ENCODE measurements around the gene ARHGEF1. TPM values are rescaled to one million over a fixed set of nuclear protein-coding genes. Genes with fewer than 3 reads are reported as not detected.

ARHGEF1 gene
- polyA plus RNA-seq, 3 donors: 39.4 to 131 (median 89.0) TPM

DNA sequence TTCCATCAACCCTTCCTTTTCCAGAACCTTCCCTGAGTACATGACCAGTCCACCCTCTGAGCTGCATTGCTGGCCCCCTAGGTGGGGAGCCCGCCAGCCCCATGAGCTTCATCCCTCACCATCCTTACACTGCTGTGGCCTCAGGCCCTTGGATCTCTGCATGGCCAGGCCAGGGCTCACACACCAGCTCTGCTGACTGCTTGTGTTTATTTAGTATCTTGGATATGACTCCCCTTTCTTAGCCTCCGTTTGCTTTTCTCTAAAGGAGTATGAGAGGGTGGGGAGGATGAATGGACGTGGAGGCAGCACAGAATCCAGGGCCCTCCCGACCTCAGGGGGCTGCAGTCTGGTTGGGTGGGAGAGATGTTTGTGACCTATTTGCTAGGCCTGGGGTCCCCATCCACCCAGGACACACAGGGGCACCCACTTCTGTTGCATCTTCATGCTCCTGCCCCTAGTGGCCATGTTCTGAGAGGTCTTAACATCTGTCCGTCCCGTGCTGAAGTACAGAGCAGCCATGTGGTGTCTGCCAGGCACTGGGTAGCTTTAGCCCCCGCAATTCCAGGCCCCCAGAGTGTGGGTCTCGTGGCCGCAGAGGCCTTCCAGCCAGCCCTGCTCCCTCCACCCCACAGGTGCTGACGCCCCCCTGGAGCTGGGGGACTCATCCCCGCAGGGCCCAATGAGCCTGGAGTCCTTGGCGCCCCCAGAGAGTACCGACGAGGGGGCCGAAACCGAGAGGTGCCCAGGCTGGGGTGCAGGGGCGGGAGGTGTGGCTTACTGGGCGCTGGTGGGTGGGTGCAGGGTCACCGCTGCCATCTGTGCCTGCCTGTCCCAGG, 13.0 kb downstream of the ARHGEF1 start:
- no peak overlapping the region for H3K27ac ChIP-seq (ENCODE audit: low read depth, low read length)
- 80 to 88% (median 83%) methylated on average over 18 to 19 of the region's 19 CpGs for WGBS, 3 donors

GRCh38 chr19:41896581-41896942, 13.6 kb downstream of the ARHGEF1 start:
- 86 to 88% methylated on average over 1 of the region's 1 CpG; no CpG with 5 or more reads in 1 of the 3 donors for WGBS, 3 donors
- H3K27ac ChIP-seq (ENCODE audit: low read depth, low read length): no peak overlapping the region

DNA sequence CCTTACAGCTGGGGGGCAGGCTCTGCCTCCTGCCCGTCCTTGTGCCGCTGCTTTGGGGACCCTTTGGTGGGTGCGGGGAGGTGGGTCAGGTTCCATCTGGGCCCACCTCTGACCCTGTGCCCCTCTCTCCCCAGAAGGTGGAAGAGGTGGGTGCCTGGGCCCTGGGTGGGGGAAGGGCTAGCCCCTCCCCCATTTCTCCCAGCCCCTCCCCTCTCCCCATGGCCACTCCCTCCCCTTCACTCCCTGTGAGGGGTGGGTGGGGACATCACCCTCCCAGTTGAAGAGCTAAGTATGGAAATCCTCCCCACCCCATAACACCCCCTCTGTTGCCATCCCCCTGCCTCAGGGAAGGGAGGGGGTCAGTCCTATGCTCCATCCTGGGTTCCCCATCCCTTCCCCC, 14.2 kb downstream of the ARHGEF1 start:
- no peak overlapping the region for H3K27ac ChIP-seq (ENCODE audit: low read depth, low read length)
- WGBS, 3 donors: 86 to 96% (median 94%) methylated on average over 3 of the region's 3 CpGs

GRCh38 chr19:41897820-41898219, 14.8 kb downstream of the ARHGEF1 start:
- 90 to 91% (median 91%) methylated on average over 24 of the region's 24 CpGs for WGBS, 3 donors
- no peak overlapping the region for H3K27ac ChIP-seq (ENCODE audit: low read depth, low read length)

DNA sequence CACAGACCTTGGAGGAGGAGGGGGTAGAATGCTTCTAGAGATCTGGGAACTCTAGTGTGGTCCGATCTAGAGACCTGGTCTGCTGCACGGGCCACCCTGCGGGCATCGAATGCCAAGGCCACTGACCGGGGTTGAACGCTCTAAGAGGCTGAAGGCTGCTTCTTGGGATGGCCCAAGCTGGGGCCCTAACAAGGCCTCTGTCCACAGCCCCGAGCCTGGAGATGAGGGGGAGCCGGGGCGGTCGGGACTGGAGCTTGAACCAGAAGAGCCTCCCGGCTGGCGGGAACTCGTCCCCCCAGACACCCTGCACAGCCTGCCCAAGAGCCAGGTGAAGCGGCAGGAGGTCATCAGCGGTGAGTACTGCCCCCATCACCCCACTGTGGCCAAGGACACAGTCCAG, 15.3 kb downstream of the ARHGEF1 start:
- no peak overlapping the region for H3K27ac ChIP-seq (ENCODE audit: low read depth, low read length)
- 90 to 93% (median 92%) methylated on average over 14 to 15 of the region's 15 CpGs for WGBS, 3 donors

DNA sequence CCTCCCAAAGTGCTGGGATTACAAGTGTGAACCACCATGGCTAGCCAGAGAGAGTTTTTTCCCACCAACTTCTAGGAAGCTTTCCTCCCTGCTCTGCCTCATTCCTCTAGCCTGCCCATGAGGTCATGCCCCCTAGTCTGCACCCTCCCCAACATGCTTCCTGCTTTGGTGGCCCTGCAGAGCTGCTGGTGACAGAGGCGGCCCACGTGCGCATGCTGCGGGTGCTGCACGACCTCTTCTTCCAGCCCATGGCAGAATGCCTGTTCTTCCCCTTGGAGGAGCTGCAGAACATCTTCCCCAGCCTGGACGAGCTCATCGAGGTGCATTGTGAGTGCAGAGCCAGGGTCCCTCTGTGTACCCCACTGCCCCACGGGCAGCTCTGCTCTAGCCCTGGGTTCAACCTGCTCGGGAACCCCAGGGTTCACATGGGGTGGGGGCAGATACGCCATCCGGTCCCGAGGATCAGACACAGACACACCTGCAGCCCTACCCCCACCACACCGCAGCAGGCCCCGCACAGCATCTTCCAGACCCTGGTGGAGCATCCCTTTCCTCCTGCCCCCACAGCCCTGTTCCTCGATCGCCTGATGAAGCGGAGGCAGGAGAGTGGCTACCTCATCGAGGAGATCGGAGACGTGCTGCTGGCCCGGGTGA, 18.9 kb downstream of the ARHGEF1 start:
- WGBS, 3 donors: 93 to 95% (median 94%) methylated on average over 21 of the region's 21 CpGs
- H3K27ac ChIP-seq (ENCODE audit: low read depth, low read length): no peak overlapping the region

DNA sequence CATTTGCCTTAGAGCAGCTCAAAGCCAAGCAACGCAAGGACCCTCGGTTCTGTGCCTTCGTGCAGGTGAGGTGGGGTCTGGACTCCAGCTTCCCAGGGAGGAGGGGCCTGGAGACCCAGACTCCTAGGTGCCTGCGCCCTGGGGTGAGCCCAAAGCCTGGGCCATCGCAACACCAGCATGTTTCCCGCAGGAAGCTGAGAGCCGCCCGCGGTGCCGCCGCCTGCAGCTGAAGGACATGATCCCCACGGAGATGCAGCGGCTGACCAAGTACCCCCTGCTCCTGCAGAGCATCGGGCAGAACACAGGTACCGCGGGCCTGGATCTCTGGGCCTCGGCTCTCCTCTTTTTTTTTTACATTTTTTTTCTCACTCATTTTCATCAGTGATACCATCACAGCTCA, 19.6 kb downstream of the ARHGEF1 start:
- 93 to 96% (median 94%) methylated on average over 17 of the region's 17 CpGs for WGBS, 3 donors
- no peak overlapping the region for H3K27ac ChIP-seq (ENCODE audit: low read depth, low read length)

- no peak overlapping the region for H3K27ac ChIP-seq (ENCODE audit: low read depth, low read length)
- 84 to 94% (median 91%) methylated on average over 19 of the region's 19 CpGs for WGBS, 3 donors
These were observed 20.4 kb downstream of the ARHGEF1 start for GRCh38 chr19:41903193-41903953.

- no peak overlapping the region for H3K27ac ChIP-seq (ENCODE audit: low read depth, low read length)
These were observed 21.3 kb downstream of the ARHGEF1 start for GRCh38 chr19:41904118-41904870.

GRCh38 chr19:41905273-41906002, 22.5 kb downstream of the ARHGEF1 start:
- H3K27ac ChIP-seq (ENCODE audit: low read depth, low read length): no peak overlapping the region
- WGBS, 3 donors: 81 to 89% (median 88%) methylated on average over 23 to 24 of the region's 24 CpGs

More at GRCh38 chr19:41904118-41904870, 21.3 kb downstream of the ARHGEF1 start:
- WGBS, 3 donors: 53 to 92% (median 86%) methylated on average over 30 of the region's 30 CpGs

DNA sequence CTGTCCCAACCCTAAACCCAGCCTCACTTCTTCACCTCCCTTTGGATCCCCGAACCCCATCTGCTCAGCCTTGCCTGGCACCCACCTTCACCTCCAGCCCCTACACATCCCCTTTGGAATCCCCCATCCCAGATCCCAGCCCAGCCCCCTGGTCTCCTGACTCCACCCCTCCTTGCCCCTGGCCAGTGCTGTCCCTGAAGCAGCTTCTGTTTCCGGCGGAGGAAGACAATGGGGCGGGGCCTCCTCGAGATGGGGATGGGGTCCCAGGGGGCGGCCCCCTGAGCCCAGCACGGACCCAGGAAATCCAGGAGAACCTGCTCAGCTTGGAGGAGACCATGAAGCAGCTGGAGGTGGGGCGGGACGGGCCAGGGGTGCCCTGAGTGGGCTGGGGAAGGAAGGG, 23.3 kb downstream of the ARHGEF1 start:
- WGBS, 3 donors: 75 to 82% (median 77%) methylated on average over 7 to 9 of the region's 9 CpGs
- H3K27ac ChIP-seq (ENCODE audit: low read depth, low read length): no peak overlapping the region

- WGBS, 3 donors: 81 to 85% (median 82%) methylated on average over 21 of the region's 21 CpGs
- H3K27ac ChIP-seq (ENCODE audit: low read depth, low read length): no peak overlapping the region
These were observed 24.1 kb downstream of the ARHGEF1 start for GRCh38 chr19:41906916-41907680.

GRCh38 chr19:41907994-41908615, 25.1 kb downstream of the ARHGEF1 start:
- no peak overlapping the region for H3K27ac ChIP-seq (ENCODE audit: low read depth, low read length)
- 83 to 87% (median 84%) methylated on average over 23 to 25 of the region's 25 CpGs for WGBS, 3 donors

DNA sequence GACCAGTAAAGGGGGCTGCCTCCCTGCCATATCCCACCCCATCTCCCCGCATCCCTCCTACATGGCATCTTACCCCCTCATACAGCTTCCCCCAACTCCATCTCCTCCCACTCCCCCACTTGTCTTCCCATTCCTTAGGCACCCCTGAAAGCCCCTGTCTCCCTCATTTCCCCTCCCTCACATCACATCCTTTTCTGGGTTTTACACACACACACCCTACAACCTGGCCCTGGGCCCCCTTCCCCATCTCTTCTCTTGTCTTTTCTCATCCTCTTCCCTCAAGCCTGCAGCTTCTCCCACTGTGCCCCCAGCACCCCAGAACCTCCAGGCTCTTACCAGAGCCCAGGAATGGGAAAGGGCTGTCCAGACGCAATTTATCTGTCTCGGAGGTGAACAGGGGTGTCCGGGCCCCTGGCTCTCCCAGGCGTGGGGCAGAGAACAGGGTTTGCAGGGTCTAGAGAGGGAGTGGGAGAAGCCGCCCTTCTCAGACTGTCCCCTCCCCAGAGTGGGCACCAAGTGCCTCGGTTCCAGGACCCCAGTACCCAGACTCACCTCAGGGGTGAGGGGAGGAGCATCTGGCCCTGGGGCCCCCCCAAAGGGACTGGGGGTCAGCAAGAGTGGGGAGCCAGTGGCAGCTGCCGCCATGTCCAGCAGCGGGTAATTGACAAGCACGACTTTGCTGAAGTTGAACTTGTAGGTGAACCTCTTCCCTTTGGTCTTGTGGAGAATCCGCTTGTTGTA, 25.9 kb downstream of the ARHGEF1 start:
- H3K27ac ChIP-seq (ENCODE audit: low read depth, low read length): no peak overlapping the region
- 74 to 85% (median 82%) methylated on average over 11 of the region's 11 CpGs for WGBS, 3 donors

DNA sequence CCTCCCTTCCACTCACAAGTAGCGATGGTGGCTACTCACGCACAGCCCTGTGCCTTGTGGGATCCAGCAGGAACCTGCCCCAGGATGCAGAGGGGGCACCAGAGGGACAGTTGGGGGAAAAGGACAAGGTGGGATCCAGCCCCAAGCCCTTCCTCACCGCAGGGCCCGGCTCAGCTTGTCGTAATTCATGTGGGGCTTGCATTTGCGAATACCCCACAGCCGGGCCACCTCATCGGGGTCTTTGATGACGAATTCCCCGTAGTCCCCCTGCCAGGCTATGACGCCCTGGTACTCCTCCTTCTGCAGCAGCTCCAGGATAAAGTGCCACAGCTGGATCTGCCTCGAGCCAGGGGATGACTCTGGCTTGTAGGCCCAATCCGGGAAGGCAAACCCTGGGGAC, 26.7 kb downstream of the ARHGEF1 start:
- no peak overlapping the region for H3K27ac ChIP-seq (ENCODE audit: low read depth, low read length)
- WGBS, 3 donors: 55 to 68% (median 60%) methylated on average over 13 of the region's 13 CpGs

All from adipose tissue (tissue), 3 donors.